HepG2 (cell line): ENCODE measurements around the gene RRP12. TPM values are rescaled to one million over a fixed set of nuclear protein-coding genes. Genes with fewer than 3 reads are reported as not detected.
A peak's percentile ranks its signal among the peaks of the same experiment; 100 is the strongest.

Source experiments
- ATAC-seq: fragments of 200-7000 bp; cut with Tn5 transposase; 3 replicates; pipeline ENCODE4 v1.9.1; 2020; ENCODE audit warnings: mild to moderate bottlenecking, moderate library complexity
- BruUV-seq: library from RNA; stranded (reverse); fragments of 400-500 nt; replicated peaks from 2 replicates; lab custom pipeline; 2021; lab: Mats Ljungman, UMichigan
- CTCF ChIA-PET: fragments of 300-600 bp; formaldehyde crosslinking; extraction: SDS; loops from one replicate; lab custom pipeline; 2021; ENCODE audit warnings: low total read pairs, inconsistent platforms, low intra/inter-chr PET ratio; lab: Yijun Ruan, JAX
- POLR2A ChIA-PET: fragments of 350-600 bp; sonication (Branson Sonifier 250); formaldehyde crosslinking; loops from one replicate; lab custom pipeline; 2020; ENCODE audit warnings: antibody characterized with exemption, inconsistent platforms; lab: Yijun Ruan, JAX
- DNase-seq: peaks from one replicate; pipeline ENCODE4 v3.0.0-alpha.2; 2015; ENCODE audit warnings: low spot score
- FAIRE-seq: peaks from 3 replicates; lab custom pipeline; 2011; peaks lifted over from hg19 to GRCh38; lab: Jason Lieb, UNC
- H2AFZ ChIP-seq: one replicate; pipeline ENCODE4 v1.6.1; 2011; ENCODE audit warnings: low read length, inconsistent platforms
- H3K27ac ChIP-seq: fragments of 300-600 bp; 3 replicates; pipeline ENCODE4 v1.8.0; 2011; ENCODE audit warnings: mixed run types, mild to moderate bottlenecking, mixed read lengths, low read length, inconsistent platforms; ENCODE audit not compliant: insufficient read depth; ENCODE audit errors: extremely low read length
- H3K27me3 ChIP-seq, 2 experiments: fragments of 200-600 bp in 1 of 2; 2 replicates in 1 of 2; 3 replicates in 1 of 2; pipeline versions ENCODE4 v1.6.0 to v1.8.0; 2011; ENCODE audit warnings: low read length in 2 of 2, mild to moderate bottlenecking in 2 of 2, moderate library complexity in 2 of 2, inconsistent platforms in 1 of 2; ENCODE audit not compliant: insufficient read depth in 2 of 2, control insufficient read depth in 1 of 2
- H3K36me3 ChIP-seq, 2 experiments: fragments of 200-600 bp in 1 of 2; replicated peaks in 1 of 2; 2 replicates in 1 of 2; 3 replicates in 1 of 2; pipeline versions ENCODE4 v1.5.1 to v1.8.0; 2011; ENCODE audit warnings: low read length in 2 of 2, inconsistent platforms in 1 of 2; ENCODE audit not compliant: insufficient read depth in 2 of 2, control insufficient read depth in 1 of 2
- H3K4me1 ChIP-seq: 2 replicates; pipeline ENCODE4 v1.5.1; 2012; ENCODE audit warnings: low read length, inconsistent platforms; ENCODE audit not compliant: insufficient read depth
- H3K4me2 ChIP-seq: 2 replicates; pipeline ENCODE4 v1.6.0; 2011; ENCODE audit warnings: low read depth, low read length, inconsistent platforms
- H3K4me3 ChIP-seq, 3 experiments: fragments of 200-600 bp in 1 of 3; sonication (generic), shearing (Covaris generic) in 1 of 3; replicated peaks in 1 of 3; 2 replicates each; pipeline ENCODE4 v1.5.1; 2011 to 2016; ENCODE audit warnings: low read length in 3 of 3, inconsistent platforms in 2 of 3, low read depth in 2 of 3, mild to moderate bottlenecking in 2 of 3, control low read depth in 1 of 3, mixed read lengths in 1 of 3; ENCODE audit not compliant: insufficient read depth in 1 of 3
- H3K79me2 ChIP-seq: one replicate; pipeline ENCODE4 v1.6.1; 2011; ENCODE audit warnings: low read length, inconsistent platforms; ENCODE audit not compliant: insufficient read depth
- H3K9ac ChIP-seq: 2 replicates; pipeline ENCODE4 v1.6.0; 2011; ENCODE audit warnings: mild to moderate bottlenecking, low read depth, low read length, inconsistent platforms; ENCODE audit not compliant: insufficient read depth
- H3K9me3 ChIP-seq: 2 replicates; pipeline ENCODE4 v1.5.1; 2012; ENCODE audit warnings: mild to moderate bottlenecking, low read length
- H4K20me1 ChIP-seq: 2 replicates; pipeline ENCODE4 v1.6.0; 2011; ENCODE audit warnings: inconsistent platforms, mild to moderate bottlenecking, low read length, moderate library complexity; ENCODE audit not compliant: insufficient read depth
- FOXA1 ChIP-seq, 2 experiments: fragments of 450-650 bp in 1 of 2; sonication (generic) in 1 of 2; formaldehyde crosslinking in 1 of 2; IDR thresholded peaks; 2 replicates each; pipeline versions ENCODE4 v1.4.0 to v1.6.1; 2016 to 2020; ENCODE audit warnings: missing genetic modification reagents in 1 of 2
- HDAC2 ChIP-seq: sonication (generic); formaldehyde crosslinking; IDR thresholded peaks from 2 replicates; pipeline ENCODE4 v1.4.0; 2020; ENCODE audit warnings: missing genetic modification reagents
- HNRNPL ChIP-seq: fragments of 200-400 bp; formaldehyde crosslinking; IDR thresholded peaks from 2 replicates; pipeline ENCODE4 v1.6.1; 2017; ENCODE audit warnings: mild to moderate bottlenecking, low read depth, low read length
- NCOA2 ChIP-seq: sonication (generic); formaldehyde crosslinking; IDR thresholded peaks from 2 replicates; pipeline ENCODE4 v1.8.0; 2022; ENCODE audit warnings: inconsistent platforms
- NONO ChIP-seq, 2 experiments: fragments of 450-650 bp in 1 of 2; sonication (generic) in 1 of 2; formaldehyde crosslinking in 1 of 2; IDR thresholded peaks in 1 of 2; conservative IDR thresholded peaks in 1 of 2; 2 replicates each; pipeline versions ENCODE4 v1.6.1 to v1.8.0; 2017 to 2022; ENCODE audit warnings: mild to moderate bottlenecking in 1 of 2, missing genetic modification reagents in 1 of 2, moderate library complexity in 1 of 2
- RARG ChIP-seq: sonication (generic); formaldehyde crosslinking; IDR thresholded peaks from 2 replicates; pipeline ENCODE4 v1.4.0; 2020; ENCODE audit warnings: low read depth, mild to moderate bottlenecking, missing genetic modification reagents
- THYN1 ChIP-seq: sonication (generic); formaldehyde crosslinking; IDR thresholded peaks from 2 replicates; pipeline ENCODE4 v1.8.1; 2023; ENCODE audit warnings: low read depth, mild to moderate bottlenecking, moderate library complexity, missing genetic modification reagents, borderline replicate concordance
- ZNF143 ChIP-seq: sonication (generic); formaldehyde crosslinking; IDR thresholded peaks from 2 replicates; pipeline ENCODE4 v1.4.0; 2020; ENCODE audit warnings: missing genetic modification reagents
- WGBS: methylation state at CpG from one replicate; pipeline ENCODE4 v1.1.6; 2017; ENCODE audit warnings: low lambda C conversion rate; 5-methylcytosine and 5-hydroxymethylcytosine counted together
- in situ Hi-C: cut with HindIII; loops from 2 replicates; pipeline ENCODE4 v1.10.0; 2017; ENCODE audit warnings: low pct_unique_long_range_greater_than_20kb; ENCODE audit not compliant: extremely low pct_ligation_motif_present
- intact Hi-C: fragments of 100-400 bp; cut with micrococcal nuclease; formaldehyde crosslinking; loops from one replicate; pipeline ENCODE4 v1.10.0; 2022; ENCODE audit not compliant: unreplicated experiment
- polyA plus RNA-seq, 8 experiments: library from polyadenylated mRNA; depleted of rRNA in 3 of 8; stranded (reverse) in 7 of 8; unstranded in 1 of 8; fragments of >200 nt; fragmentation: Illumina TruSeq in 4 of 8; extraction: Trizol in 4 of 8; gene quantifications; 2 replicates each; pipeline versions ENCODE4 v1.2.1 to v1.2.3, GENCODE V29; 2011 to 2016; ENCODE audit warnings: low read depth in 4 of 8, missing spikeins in 1 of 8, mixed read lengths in 1 of 8; ENCODE audit not compliant: insufficient read depth in 1 of 8
- total RNA-seq, 5 experiments: library from RNA; depleted of rRNA; stranded (reverse); fragments of >200 nt; fragmentation: Illumina TruSeq; extraction: Trizol; gene quantifications; 2 replicates each; pipeline ENCODE4 v1.2.3, GENCODE V29; 2016; ENCODE audit warnings: low read depth in 1 of 5
- TF ChIP-seq, protein P1 (sequence below): fragments of 450-650 bp; IDR thresholded peaks from 2 replicates; pipeline ENCODE4 v1.6.1; 2016
- TF ChIP-seq, protein P2 (sequence below): sonication (generic); formaldehyde crosslinking; IDR thresholded peaks from 2 replicates; pipeline ENCODE4 v1.4.0; 2020; ENCODE audit warnings: mild to moderate bottlenecking, missing genetic modification reagents, borderline replicate concordance
- TF ChIP-seq, protein P3 (sequence below): sonication (generic); formaldehyde crosslinking; IDR thresholded peaks from 2 replicates; pipeline ENCODE4 v1.4.0; 2020; ENCODE audit warnings: missing genetic modification reagents, borderline replicate concordance

The RRP12 gene
- total and polyA plus RNA-seq, 2 of the 13 experiments (the other 11 are each of a cell fraction or from before 2014, with no cell fraction given): 13.2 to 39.4 TPM

DNA sequence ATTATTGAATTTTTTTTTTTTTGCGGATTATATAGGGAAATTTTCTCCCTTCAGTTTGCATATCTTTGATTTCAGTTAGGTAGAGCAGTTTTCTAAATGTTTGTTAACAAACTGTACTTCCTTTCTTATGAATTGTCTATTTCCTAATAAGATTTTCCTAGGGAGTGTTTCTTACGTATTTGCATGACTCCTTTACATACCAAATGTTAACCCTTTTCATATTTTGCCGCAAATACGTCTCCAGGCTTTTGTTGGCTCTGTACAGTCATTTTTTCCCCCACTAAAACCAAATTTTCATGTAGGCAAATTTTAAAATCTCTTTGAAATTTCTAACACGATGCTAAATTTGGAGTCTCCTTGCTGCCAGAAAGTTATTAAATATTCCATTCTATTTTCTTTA, 64.7 kb downstream of the RRP12 start:
- no peak overlapping the region for H3K4me2 ChIP-seq
- no peak overlapping the region for H3K4me3 ChIP-seq
- in situ Hi-C loops (no loop called here), intact Hi-C loops (no loop called here)
- H3K36me3 ChIP-seq: no peaks in the 10 kb centered on the region
- TSS peak; percentile 64 for BruUV-seq
- no peak for FAIRE-seq
- TF ChIP-seq ZNF143 (CRISPR knock-in tag): no peak
- no peak for TF ChIP-seq HNRNPL
- no peak for TF ChIP-seq NONO (IDR thresholded peaks at IDR 0.05)
- no peak for TF ChIP-seq NONO (CRISPR knock-in tag; conservative IDR thresholded peaks at IDR 0.05)
- TF ChIP-seq, protein P1, sequence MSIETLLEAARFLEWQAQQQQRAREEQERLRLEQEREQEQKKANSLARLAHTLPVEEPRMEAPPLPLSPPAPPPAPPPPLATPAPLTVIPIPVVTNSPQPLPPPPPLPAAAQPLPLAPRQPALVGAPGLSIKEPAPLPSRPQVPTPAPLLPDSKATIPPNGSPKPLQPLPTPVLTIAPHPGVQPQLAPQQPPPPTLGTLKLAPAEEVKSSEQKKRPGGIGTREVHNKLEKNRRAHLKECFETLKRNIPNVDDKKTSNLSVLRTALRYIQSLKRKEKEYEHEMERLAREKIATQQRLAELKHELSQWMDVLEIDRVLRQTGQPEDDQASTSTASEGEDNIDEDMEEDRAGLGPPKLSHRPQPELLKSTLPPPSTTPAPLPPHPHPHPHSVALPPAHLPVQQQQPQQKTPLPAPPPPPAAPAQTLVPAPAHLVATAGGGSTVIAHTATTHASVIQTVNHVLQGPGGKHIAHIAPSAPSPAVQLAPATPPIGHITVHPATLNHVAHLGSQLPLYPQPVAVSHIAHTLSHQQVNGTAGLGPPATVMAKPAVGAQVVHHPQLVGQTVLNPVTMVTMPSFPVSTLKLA: no peak
- TF ChIP-seq, protein P2, sequence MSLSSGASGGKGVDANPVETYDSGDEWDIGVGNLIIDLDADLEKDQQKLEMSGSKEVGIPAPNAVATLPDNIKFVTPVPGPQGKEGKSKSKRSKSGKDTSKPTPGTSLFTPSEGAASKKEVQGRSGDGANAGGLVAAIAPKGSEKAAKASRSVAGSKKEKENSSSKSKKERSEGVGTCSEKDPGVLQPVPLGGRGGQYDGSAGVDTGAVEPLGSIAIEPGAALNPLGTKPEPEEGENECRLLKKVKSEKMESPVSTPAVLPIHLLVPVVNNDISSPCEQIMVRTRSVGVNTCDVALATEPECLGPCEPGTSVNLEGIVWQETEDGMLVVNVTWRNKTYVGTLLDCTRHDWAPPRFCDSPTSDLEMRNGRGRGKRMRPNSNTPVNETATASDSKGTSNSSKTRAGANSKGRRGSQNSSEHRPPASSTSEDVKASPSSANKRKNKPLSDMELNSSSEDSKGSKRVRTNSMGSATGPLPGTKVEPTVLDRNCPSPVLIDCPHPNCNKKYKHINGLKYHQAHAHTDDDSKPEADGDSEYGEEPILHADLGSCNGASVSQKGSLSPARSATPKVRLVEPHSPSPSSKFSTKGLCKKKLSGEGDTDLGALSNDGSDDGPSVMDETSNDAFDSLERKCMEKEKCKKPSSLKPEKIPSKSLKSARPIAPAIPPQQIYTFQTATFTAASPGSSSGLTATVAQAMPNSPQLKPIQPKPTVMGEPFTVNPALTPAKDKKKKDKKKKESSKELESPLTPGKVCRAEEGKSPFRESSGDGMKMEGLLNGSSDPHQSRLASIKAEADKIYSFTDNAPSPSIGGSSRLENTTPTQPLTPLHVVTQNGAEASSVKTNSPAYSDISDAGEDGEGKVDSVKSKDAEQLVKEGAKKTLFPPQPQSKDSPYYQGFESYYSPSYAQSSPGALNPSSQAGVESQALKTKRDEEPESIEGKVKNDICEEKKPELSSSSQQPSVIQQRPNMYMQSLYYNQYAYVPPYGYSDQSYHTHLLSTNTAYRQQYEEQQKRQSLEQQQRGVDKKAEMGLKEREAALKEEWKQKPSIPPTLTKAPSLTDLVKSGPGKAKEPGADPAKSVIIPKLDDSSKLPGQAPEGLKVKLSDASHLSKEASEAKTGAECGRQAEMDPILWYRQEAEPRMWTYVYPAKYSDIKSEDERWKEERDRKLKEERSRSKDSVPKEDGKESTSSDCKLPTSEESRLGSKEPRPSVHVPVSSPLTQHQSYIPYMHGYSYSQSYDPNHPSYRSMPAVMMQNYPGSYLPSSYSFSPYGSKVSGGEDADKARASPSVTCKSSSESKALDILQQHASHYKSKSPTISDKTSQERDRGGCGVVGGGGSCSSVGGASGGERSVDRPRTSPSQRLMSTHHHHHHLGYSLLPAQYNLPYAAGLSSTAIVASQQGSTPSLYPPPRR (CRISPR knock-in tag): no peak
- TF ChIP-seq HDAC2: no peak
- TF ChIP-seq THYN1 (CRISPR knock-in tag): no peak
- TF ChIP-seq NCOA2 (CRISPR knock-in tag): no peak
- TF ChIP-seq RARG (CRISPR knock-in tag): no peak
- no peak for TF ChIP-seq FOXA1 (IDR thresholded peaks at IDR 0.05)
- TF ChIP-seq FOXA1 (CRISPR knock-in tag; IDR thresholded peaks at IDR 0.05): no peak
- TF ChIP-seq, protein P3, sequence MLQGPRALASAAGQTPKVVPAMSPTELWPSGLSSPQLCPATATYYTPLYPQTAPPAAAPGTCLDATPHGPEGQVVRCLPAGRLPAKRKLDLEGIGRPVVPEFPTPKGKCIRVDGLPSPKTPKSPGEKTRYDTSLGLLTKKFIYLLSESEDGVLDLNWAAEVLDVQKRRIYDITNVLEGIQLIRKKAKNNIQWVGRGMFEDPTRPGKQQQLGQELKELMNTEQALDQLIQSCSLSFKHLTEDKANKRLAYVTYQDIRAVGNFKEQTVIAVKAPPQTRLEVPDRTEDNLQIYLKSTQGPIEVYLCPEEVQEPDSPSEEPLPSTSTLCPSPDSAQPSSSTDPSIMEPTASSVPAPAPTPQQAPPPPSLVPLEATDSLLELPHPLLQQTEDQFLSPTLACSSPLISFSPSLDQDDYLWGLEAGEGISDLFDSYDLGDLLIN (CRISPR knock-in tag): no peak
- H3K9me3 ChIP-seq: no peaks in the 10 kb centered on the region
- no peak overlapping the region for H2AFZ ChIP-seq
- no peaks in the 10 kb centered on the region for H3K27me3 ChIP-seq
- WGBS: 34% methylated on average over 5 of the region's 5 CpGs
- H3K27ac ChIP-seq: no peak overlapping the region
- no peak for DNase-seq
- no peak overlapping the region; the same call in 1 of the 2 replicates for H3K9ac ChIP-seq
- no peak for ATAC-seq
- CTCF ChIA-PET: no interaction called here
- peaks cover 33% of the 10 kb centered on the region for H3K4me1 ChIP-seq
- peaks cover 26% of the 10 kb centered on the region for H3K79me2 ChIP-seq
- no peaks in the 10 kb centered on the region for H4K20me1 ChIP-seq
- POLR2A ChIA-PET: no interaction called here
